Measurements from ENCODE around the gene ERFE.
A peak's percentile ranks its signal among the peaks of the same experiment; 100 is the strongest.
"Not testable (repeated sequence)": the region's sequence is repeated elsewhere in the genome, so short reads cannot be mapped to it uniquely, and the experiment has no call there.

The ERFE gene

GRCh38 chr2:238170386-238171071 lies 11.8 kb downstream of the ERFE start:
- no peak for DNase-seq

- DNase-seq: not testable (repeated sequence)
Observed at GRCh38 chr2:238171072-238171431, 12.3 kb downstream of the ERFE start.

- DNase-seq: no peak
Observed at GRCh38 chr2:238171575-238172187, 12.9 kb downstream of the ERFE start.

GRCh38 chr2:238172439-238172838 lies 13.7 kb downstream of the ERFE start:
- no peak for DNase-seq

- DNase-seq: no peak
Observed at GRCh38 chr2:238173692-238174091, 14.9 kb downstream of the ERFE start.

GRCh38 chr2:238174291-238174690 lies 15.5 kb downstream of the ERFE start:
- DNase-seq: no peak

- DNase-seq: no peak
Observed at GRCh38 chr2:238174701-238175100, 15.9 kb downstream of the ERFE start.

- no peak for DNase-seq
Observed at GRCh38 chr2:238176613-238177012, 17.8 kb downstream of the ERFE start.

- no peak for DNase-seq
Observed at GRCh38 chr2:238180554-238180953, 21.8 kb downstream of the ERFE start.

- no peak for DNase-seq
Observed at GRCh38 chr2:238182362-238182761, 23.6 kb downstream of the ERFE start.

- no peak for DNase-seq
Observed at GRCh38 chr2:238183821-238184220, 25.1 kb downstream of the ERFE start.

- DNase-seq: no peak
Observed at GRCh38 chr2:238187618-238188548, 29.1 kb downstream of the ERFE start.

- DNase-seq: no peak
Observed at GRCh38 chr2:238190445-238190844, 31.7 kb downstream of the ERFE start.

- peak in 1 of 2 donors; percentile 14 for DNase-seq
Observed at GRCh38 chr2:238202326-238203093, 43.7 kb downstream of the ERFE start.

- DNase-seq: peak; percentile 87 to 91
Observed at GRCh38 chr2:238203094-238203972, 44.6 kb downstream of the ERFE start, which contains the start of gene ILKAP. TSS of gene ILKAP (minus strand) at chr2:238203695. CDS start at chr2:238203553, 142 bp downstream.

- no peak for DNase-seq
Observed at GRCh38 chr2:238203973-238204683, 45.4 kb downstream of the ERFE start.

GRCh38 chr2:238207006-238207405 lies 48.2 kb downstream of the ERFE start:
- no peak for DNase-seq

GRCh38 chr2:238216651-238217184 lies 57.9 kb downstream of the ERFE start:
- DNase-seq: no peak

Data from activated CD4-positive, alpha-beta T cell treated with anti-CD3 and anti-CD28 coated beads for 4 hours (primary cell).